K562 (cell line): ENCODE results near the gene USP14. TPM values are rescaled to one million over a fixed set of nuclear protein-coding genes. Genes with fewer than 3 reads are reported as not detected.

Source experiments
- CEBPG ChIP-seq, 3 experiments: fragments of 200-800 bp in 1 of 3; sonication (Bioruptor generic) in 1 of 3; sonication (generic) in 1 of 3; formaldehyde crosslinking in 1 of 3; IDR thresholded peaks in 2 of 3; conservative IDR thresholded peaks in 1 of 3; 2 replicates each; pipeline versions ENCODE4 v1.6.1 to v1.8.0; 2016 to 2022; ENCODE audit warnings: missing compliant biosample characterization in 2 of 3, missing genetic modification characterization in 2 of 3, mild to moderate bottlenecking in 1 of 3, missing genetic modification reagents in 1 of 3
- CREB3L1 ChIP-seq: fragments of 450-650 bp; IDR thresholded peaks from 2 replicates; pipeline ENCODE4 v1.6.1; 2014; ENCODE audit warnings: low read depth, mild to moderate bottlenecking, moderate library complexity, borderline replicate concordance
- DDX20 ChIP-seq: fragments of 450-650 bp; IDR thresholded peaks from 2 replicates; pipeline ENCODE4 v1.6.1; 2016; ENCODE audit warnings: missing genetic modification characterization, low read depth, mild to moderate bottlenecking, missing compliant biosample characterization, moderate library complexity
- JUNB ChIP-seq: fragments of 450-650 bp; formaldehyde crosslinking; conservative IDR thresholded peaks from 2 replicates; pipeline ENCODE4 v1.4.0; 2020; ENCODE audit warnings: mild to moderate bottlenecking
- MAFK ChIP-seq: IDR thresholded peaks from 2 replicates; pipeline ENCODE4 v1.6.1; 2011; ENCODE audit warnings: low read length, improper control_type of control experiment
- MLLT1 ChIP-seq, 2 experiments: fragments of 450-650 bp; IDR thresholded peaks; 2 replicates each; pipeline ENCODE4 v1.6.1; 2016
- NCOA2 ChIP-seq, 2 experiments: fragments of 450-650 bp; IDR thresholded peaks; 2 replicates each; pipeline ENCODE4 v1.6.1; 2018; ENCODE audit warnings: mild to moderate bottlenecking in 2 of 2, moderate library complexity in 1 of 2; ENCODE audit not compliant: partially characterized antibody in 2 of 2
- NCOR1 ChIP-seq: fragments of 450-650 bp; IDR thresholded peaks from 2 replicates; pipeline ENCODE4 v1.6.1; 2016; ENCODE audit warnings: mild to moderate bottlenecking, moderate library complexity
- NFRKB ChIP-seq: fragments of 450-650 bp; IDR thresholded peaks from 2 replicates; pipeline ENCODE4 v1.6.1; 2016; ENCODE audit warnings: low read depth
- POLR3A ChIP-seq: IDR thresholded peaks from 2 replicates; pipeline ENCODE4 v1.6.1; 2011; ENCODE audit warnings: borderline replicate concordance, mild to moderate bottlenecking, moderate library complexity; ENCODE audit not compliant: insufficient read length, insufficient read depth; ENCODE audit errors: extremely low read depth
- SFPQ ChIP-seq: fragments of 200-400 bp; formaldehyde crosslinking; IDR thresholded peaks from 2 replicates; pipeline ENCODE4 v1.6.1; 2017; ENCODE audit warnings: mild to moderate bottlenecking, low read depth, low read length, moderate library complexity
- SMAD3 ChIP-seq: fragments of 450-650 bp; formaldehyde crosslinking; conservative IDR thresholded peaks from 2 replicates; pipeline ENCODE4 v1.4.0; 2020; ENCODE audit warnings: mild to moderate bottlenecking
- SMARCE1 ChIP-seq: fragments of 450-650 bp; IDR thresholded peaks from 2 replicates; pipeline ENCODE4 v1.7.1; 2016; ENCODE audit warnings: mild to moderate bottlenecking
- YBX1 ChIP-seq: fragments of 450-650 bp; IDR thresholded peaks from 2 replicates; pipeline ENCODE4 v1.7.1; 2016; ENCODE audit warnings: mild to moderate bottlenecking
- ZBTB17 ChIP-seq: fragments of 450-650 bp; formaldehyde crosslinking; IDR thresholded peaks from 2 replicates; pipeline ENCODE4 v1.4.0; 2020; ENCODE audit warnings: mild to moderate bottlenecking
- ZFP1 ChIP-seq: fragments of 450-650 bp; formaldehyde crosslinking; IDR thresholded peaks from 2 replicates; pipeline ENCODE4 v1.4.0; 2020; ENCODE audit warnings: mild to moderate bottlenecking, mixed read lengths
- polyA plus RNA-seq, 8 experiments: library from polyadenylated mRNA; depleted of rRNA in 4 of 8; stranded (reverse) in 5 of 8; unstranded in 3 of 8; fragments of >200 nt; fragmentation: Nextera tagmentation in 2 of 8; fragmentation: Illumina TruSeq in 1 of 8; extraction: Ambion mirVana in 2 of 8; extraction: Trizol in 1 of 8; gene quantifications; 2 replicates each; pipeline versions ENCODE4 v1.2.1 to v1.2.3, GENCODE V29; 2011 to 2014; ENCODE audit warnings: inconsistent platforms in 1 of 8, missing spikeins in 1 of 8
- total RNA-seq, 7 experiments: library from RNA; depleted of rRNA in 6 of 7; stranded (reverse); fragments of >200 nt in 6 of 7; fragmentation: Illumina TruSeq in 2 of 7; extraction: Trizol in 2 of 7; gene quantifications; 2 replicates each; pipeline versions ENCODE4 v1.2.1 to v1.2.3, GENCODE V29; 2011 to 2021; ENCODE audit warnings: low replicate concordance in 1 of 7
- TF ChIP-seq, protein P1 (sequence below): fragments of 450-650 bp; IDR thresholded peaks from 2 replicates; pipeline ENCODE4 v1.6.1; 2016; ENCODE audit warnings: mild to moderate bottlenecking

The USP14 gene
- total and polyA plus RNA-seq, 9 of the 15 experiments (the other 6 are each of a cell fraction or from before 2014, with no cell fraction given), result 18.7 to 129 (median 40.3) TPM

GRCh38 chr18:158128-159036 is at the start of gene USP14 (continued):
- TF ChIP-seq SFPQ (no peak), SMARCE1 (no peak), CREB3L1 (peak; percentile 86), NCOR1 (peak; percentile 23; the same call in 1 of the 2 replicates), ZBTB17 (CRISPR knock-in tag) (peak; percentile 52; the same call in 1 of the 2 replicates), NFRKB (peak; percentile 30; the same call in 1 of the 2 replicates), ZFP1 (CRISPR knock-in tag) (no peak), MAFK (peak; percentile 62), SMAD3 (0 out of 2 replicates have a peak, but pooled peaks have one; percentile 50), YBX1 (no peak), DDX20 (tag) (no peak), MLLT1 (IDR thresholded peaks at IDR 0.05) (peak in 1 of 2 experiments; percentile 82; a peak in 2 of 4 replicates), NCOA2 (IDR thresholded peaks at IDR 0.05; ENCODE audit: partially characterized antibody in 2 of 2) (no peak), POLR3A (no peak), JUNB (CRISPR knock-in tag) (no peak), CEBPG (CRISPR knock-in tag; IDR thresholded peaks at IDR 0.05) (no peak; the same call in 1 of the 2 replicates), CEBPG (tag; conservative IDR thresholded peaks at IDR 0.05 in 1 of 2, IDR thresholded peaks at IDR 0.05 in 1 of 2) (no peak)
- TF ChIP-seq, protein P1, sequence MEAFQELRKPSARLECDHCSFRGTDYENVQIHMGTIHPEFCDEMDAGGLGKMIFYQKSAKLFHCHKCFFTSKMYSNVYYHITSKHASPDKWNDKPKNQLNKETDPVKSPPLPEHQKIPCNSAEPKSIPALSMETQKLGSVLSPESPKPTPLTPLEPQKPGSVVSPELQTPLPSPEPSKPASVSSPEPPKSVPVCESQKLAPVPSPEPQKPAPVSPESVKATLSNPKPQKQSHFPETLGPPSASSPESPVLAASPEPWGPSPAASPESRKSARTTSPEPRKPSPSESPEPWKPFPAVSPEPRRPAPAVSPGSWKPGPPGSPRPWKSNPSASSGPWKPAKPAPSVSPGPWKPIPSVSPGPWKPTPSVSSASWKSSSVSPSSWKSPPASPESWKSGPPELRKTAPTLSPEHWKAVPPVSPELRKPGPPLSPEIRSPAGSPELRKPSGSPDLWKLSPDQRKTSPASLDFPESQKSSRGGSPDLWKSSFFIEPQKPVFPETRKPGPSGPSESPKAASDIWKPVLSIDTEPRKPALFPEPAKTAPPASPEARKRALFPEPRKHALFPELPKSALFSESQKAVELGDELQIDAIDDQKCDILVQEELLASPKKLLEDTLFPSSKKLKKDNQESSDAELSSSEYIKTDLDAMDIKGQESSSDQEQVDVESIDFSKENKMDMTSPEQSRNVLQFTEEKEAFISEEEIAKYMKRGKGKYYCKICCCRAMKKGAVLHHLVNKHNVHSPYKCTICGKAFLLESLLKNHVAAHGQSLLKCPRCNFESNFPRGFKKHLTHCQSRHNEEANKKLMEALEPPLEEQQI, result no peak
